ENCODE data around the gene PBX2. TPM values are rescaled to one million over a fixed set of nuclear protein-coding genes. Genes with fewer than 3 reads are reported as not detected.
A peak's percentile ranks its signal among the peaks of the same experiment; 100 is the strongest.
"Not testable (repeated sequence)": the region's sequence is repeated elsewhere in the genome, so short reads cannot be mapped to it uniquely, and the experiment has no call there.

Gene PBX2
- polyA plus RNA-seq, 3 donors, result 1.9 to 201 (median 4.0) TPM

DNA sequence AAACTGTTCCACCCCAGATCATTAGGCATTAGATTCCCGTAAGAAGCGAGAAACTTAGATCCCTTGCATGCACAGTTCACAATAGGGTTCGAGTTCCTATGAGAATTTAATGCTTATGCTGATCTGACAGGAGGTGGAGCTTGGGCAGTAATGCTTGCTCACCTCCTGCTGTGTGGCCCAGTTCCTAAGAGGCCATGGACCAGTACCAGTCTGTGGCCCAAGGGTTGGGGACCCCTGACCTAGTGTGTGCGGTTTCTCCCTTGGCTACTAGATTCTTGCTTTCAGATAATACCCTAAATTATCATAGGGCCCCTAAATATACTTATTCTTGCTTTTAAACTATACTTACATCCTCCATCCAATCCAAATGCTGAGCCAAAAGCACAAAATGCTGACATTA is 4.4 kb upstream of the PBX2 start:
- Mint-ChIP-seq H3K27ac (peak overlapping the region; percentile 70 to 100 (median 98)), H3K27me3 (ENCODE audit: low read depth in 3 of 3) (peaks cover 0 to 5% (median 2%) of the 10 kb centered on the region in 3 donors), H3K4me3 (no peak overlapping the region), H3K36me3 (peaks cover 6 to 13% of the 10 kb centered on the region in 2 donors), H3K9me3 (peaks cover 0 to 3% (median 0%) of the 10 kb centered on the region in 7 donors), H3K4me1 (peaks cover 56% of the 10 kb centered on the region)
- Histone ChIP-seq H3K79me2 (ENCODE audit: insufficient read depth, low read length) (peaks cover 55% of the 10 kb centered on the region), H4K20me1 (ENCODE audit: insufficient read depth, low read length) (no peaks in the 10 kb centered on the region), H3K4me1 (ENCODE audit: control insufficient read depth in 1 of 2, insufficient read depth in 2 of 2, low read length in 2 of 2) (peaks cover 53 to 62% of the 10 kb centered on the region in 2 donors), H3K4me3 (replicated peaks in 1 of 3; ENCODE audit: low read depth in 2 of 3, low read length in 3 of 3) (peak overlapping the region in 1 of 3 experiments; percentile 98), H3K9ac (ENCODE audit: insufficient read depth, low read length, poor library complexity, severe bottlenecking) (no peak overlapping the region), H3K27me3 (ENCODE audit: control insufficient read depth in 2 of 2, insufficient read depth in 2 of 2, low read length in 2 of 2) (no peaks in the 10 kb centered on the region), H2AFZ (ENCODE audit: insufficient read depth, low read depth, low read length, poor library complexity, severe bottlenecking) (no peak overlapping the region), H3K36me3 (replicated peaks in 1 of 2; ENCODE audit: control insufficient read depth in 1 of 2, insufficient read depth in 2 of 2, low read length in 2 of 2) (peaks cover 0 to 7% of the 10 kb centered on the region in 2 donors), H3K9me3 (replicated peaks in 1 of 2; ENCODE audit: control insufficient read depth in 1 of 2, insufficient read depth in 1 of 2, low read length in 2 of 2) (no peaks in the 10 kb centered on the region), H3K4me2 (replicated peaks; ENCODE audit: extremely low read depth, low read length, poor library complexity, severe bottlenecking) (peak overlapping the region; percentile 83), H3K27ac (ENCODE audit: low read depth in 1 of 2, low read length in 2 of 2) (peak overlapping the region in 1 of 2 donors; percentile 95)
- no peak for DNase-seq
- TF ChIP-seq CTCF (IDR thresholded peaks at IDR 0.05), result no peak
- 93% methylated on average over 3 of the region's 4 CpGs for WGBS (ENCODE audit: insufficient coverage)
- intact Hi-C loops (cut with micrococcal nuclease), result loop anchor here (2.0 to 5.0 kb wide), 3 partner anchors 16 to 64 kb away; partner anchors contain the start of genes FKBPL (in 2 of the 2) and RNF5 (in 1 of the 2)

- Histone ChIP-seq H3K4me1 (ENCODE audit: control insufficient read depth in 1 of 2, insufficient read depth in 2 of 2, low read length in 2 of 2) (peaks cover 65 to 75% of the 10 kb centered on the region in 2 donors), H3K79me2 (ENCODE audit: insufficient read depth, low read length) (peaks cover 68% of the 10 kb centered on the region), H3K4me3 (replicated peaks in 1 of 3; ENCODE audit: low read depth in 2 of 3, low read length in 3 of 3) (peak overlapping the region; percentile 74 to 98 (median 81)), H3K36me3 (replicated peaks in 1 of 2; ENCODE audit: control insufficient read depth in 1 of 2, insufficient read depth in 2 of 2, low read length in 2 of 2) (peaks cover 1 to 12% of the 10 kb centered on the region in 2 donors), H3K9ac (ENCODE audit: insufficient read depth, low read length, poor library complexity, severe bottlenecking) (peak overlapping the region; percentile 84), H3K4me2 (replicated peaks; ENCODE audit: extremely low read depth, low read length, poor library complexity, severe bottlenecking) (peak overlapping the region; percentile 100), H3K27ac (ENCODE audit: low read depth in 1 of 2, low read length in 2 of 2) (peak overlapping the region; percentile 89 to 95), H2AFZ (ENCODE audit: insufficient read depth, low read depth, low read length, poor library complexity, severe bottlenecking) (peak overlapping the region; percentile 66)
- not testable (repeated sequence) for H3K27me3 ChIP-seq (ENCODE audit: control insufficient read depth in 2 of 2, insufficient read depth in 2 of 2, low read length in 2 of 2); H4K20me1 ChIP-seq (ENCODE audit: insufficient read depth, low read length); H3K27me3 Mint-ChIP-seq (ENCODE audit: low read depth in 3 of 3); H3K9me3 Mint-ChIP-seq; DNase-seq; H3K9me3 ChIP-seq (replicated peaks in 1 of 2; ENCODE audit: control insufficient read depth in 1 of 2, insufficient read depth in 1 of 2, low read length in 2 of 2)
- Mint-ChIP-seq H3K36me3 (peaks cover 13 to 23% of the 10 kb centered on the region in 2 donors), H3K4me3 (peak overlapping the region; percentile 96 to 98), H3K4me1 (peaks cover 67% of the 10 kb centered on the region), H3K27ac (peak overlapping the region; percentile 96 to 99 (median 98))
- intact Hi-C loops (cut with micrococcal nuclease), result loop anchor here in 1 of 2 donors (5.0 kb wide), 1 partner anchor 61 kb away; the partner anchor contains the start of gene FKBPL
- WGBS (ENCODE audit: insufficient coverage), result no CpG with 5 or more reads among the region's 13 CpGs
Observed at GRCh38 chr6:32193096-32193495, 3.1 kb upstream of the PBX2 start.
